HepG2 (cell line): Measurements from ENCODE around the gene CTRL. TPM values are rescaled to one million over a fixed set of nuclear protein-coding genes. Genes with fewer than 3 reads are reported as not detected.

ENCODE experiments used
- HBP1 ChIP-seq: IDR thresholded peaks from 2 replicates; pipeline ENCODE4 v1.6.1; 2016; ENCODE audit warnings: low read depth, control low read depth
- HNF1A ChIP-seq, 2 experiments: sonication (generic) in 1 of 2; formaldehyde crosslinking in 1 of 2; IDR thresholded peaks; 2 replicates each; pipeline versions ENCODE4 v1.4.0 to v1.6.1; 2016 to 2020; ENCODE audit warnings: borderline replicate concordance in 1 of 2, low read depth in 1 of 2, mild to moderate bottlenecking in 1 of 2, missing genetic modification reagents in 1 of 2
- KDM5A ChIP-seq: fragments of 200-600 bp; sonication (generic); IDR thresholded peaks from 2 replicates; pipeline ENCODE4 v1.7.0; 2018; ENCODE audit warnings: antibody characterized with exemption, mild to moderate bottlenecking, low read length, borderline replicate concordance
- KLF11 ChIP-seq: IDR thresholded peaks from 2 replicates; pipeline ENCODE4 v1.6.1; 2016; ENCODE audit warnings: missing compliant biosample characterization
- MAFG ChIP-seq: sonication (generic); formaldehyde crosslinking; IDR thresholded peaks from 2 replicates; pipeline ENCODE4 v1.5.1; 2020; ENCODE audit warnings: mild to moderate bottlenecking, missing genetic modification reagents
- MIER3 ChIP-seq: IDR thresholded peaks from 2 replicates; pipeline ENCODE4 v1.6.1; 2016; ENCODE audit warnings: missing compliant biosample characterization, borderline replicate concordance
- MTA3 ChIP-seq: sonication (generic); formaldehyde crosslinking; IDR thresholded peaks from 2 replicates; pipeline ENCODE4 v1.4.0; 2020; ENCODE audit warnings: missing genetic modification reagents
- NFKB2 ChIP-seq: sonication (generic); formaldehyde crosslinking; IDR thresholded peaks from 2 replicates; pipeline ENCODE4 v1.4.0; 2020; ENCODE audit warnings: missing genetic modification reagents, borderline replicate concordance
- RBM39 ChIP-seq: fragments of 200-400 bp; formaldehyde crosslinking; IDR thresholded peaks from one replicate; pipeline ENCODE4 v1.6.1; 2018; ENCODE audit warnings: antibody characterized with exemption, mild to moderate bottlenecking, low read depth, low read length; ENCODE audit not compliant: poor library complexity, severe bottlenecking
- ZNF232 ChIP-seq: sonication (generic); formaldehyde crosslinking; IDR thresholded peaks from 2 replicates; pipeline ENCODE4 v1.4.0; 2020; ENCODE audit warnings: missing genetic modification reagents, borderline replicate concordance
- ZNF441 ChIP-seq: sonication (generic); formaldehyde crosslinking; IDR thresholded peaks from 2 replicates; pipeline ENCODE4 v1.7.0; 2021; ENCODE audit warnings: missing genetic modification reagents, borderline replicate concordance
- ZNF510 ChIP-seq: sonication (generic); formaldehyde crosslinking; IDR thresholded peaks from 2 replicates; pipeline ENCODE4 v1.4.0; 2020; ENCODE audit warnings: low read depth, mild to moderate bottlenecking, missing genetic modification reagents
- ZNF557 ChIP-seq: sonication (generic); formaldehyde crosslinking; IDR thresholded peaks from 2 replicates; pipeline ENCODE4 v1.4.0; 2020; ENCODE audit warnings: missing genetic modification reagents
- ZNF567 ChIP-seq: sonication (generic); formaldehyde crosslinking; IDR thresholded peaks from 2 replicates; pipeline ENCODE4 v1.8.1; 2023; ENCODE audit warnings: mild to moderate bottlenecking, missing genetic modification reagents, borderline replicate concordance
- ZNF580 ChIP-seq: IDR thresholded peaks from 2 replicates; pipeline ENCODE4 v1.6.1; 2016; ENCODE audit warnings: low read depth, borderline replicate concordance
- ZNF619 ChIP-seq: sonication (generic); formaldehyde crosslinking; IDR thresholded peaks from 2 replicates; pipeline ENCODE4 v1.4.0; 2020; ENCODE audit warnings: mild to moderate bottlenecking, missing genetic modification reagents
- ZNF644 ChIP-seq: IDR thresholded peaks from 2 replicates; pipeline ENCODE4 v1.6.1; 2016; ENCODE audit warnings: low read depth
- ZNF713 ChIP-seq: sonication (generic); formaldehyde crosslinking; IDR thresholded peaks from 2 replicates; pipeline ENCODE4 v1.4.0; 2020; ENCODE audit warnings: mild to moderate bottlenecking, missing genetic modification reagents
- ZNF747 ChIP-seq: sonication (generic); formaldehyde crosslinking; IDR thresholded peaks from 2 replicates; pipeline ENCODE4 v1.8.1; 2023; ENCODE audit warnings: missing genetic modification reagents, mild to moderate bottlenecking, borderline replicate concordance
- ZNF891 ChIP-seq: sonication (generic); formaldehyde crosslinking; IDR thresholded peaks from 2 replicates; pipeline ENCODE4 v1.5.0; 2020; ENCODE audit warnings: mild to moderate bottlenecking, missing genetic modification reagents
- polyA plus RNA-seq, 8 experiments: library from polyadenylated mRNA; depleted of rRNA in 3 of 8; stranded (reverse) in 7 of 8; unstranded in 1 of 8; fragments of >200 nt; fragmentation: Illumina TruSeq in 4 of 8; extraction: Trizol in 4 of 8; gene quantifications; 2 replicates each; pipeline versions ENCODE4 v1.2.1 to v1.2.3, GENCODE V29; 2011 to 2016; ENCODE audit warnings: low read depth in 4 of 8, missing spikeins in 1 of 8, mixed read lengths in 1 of 8; ENCODE audit not compliant: insufficient read depth in 1 of 8
- total RNA-seq, 5 experiments: library from RNA; depleted of rRNA; stranded (reverse); fragments of >200 nt; fragmentation: Illumina TruSeq; extraction: Trizol; gene quantifications; 2 replicates each; pipeline ENCODE4 v1.2.3, GENCODE V29; 2016; ENCODE audit warnings: low read depth in 1 of 5
- TF ChIP-seq, protein P1 (sequence below): sonication (generic); formaldehyde crosslinking; IDR thresholded peaks from 2 replicates; pipeline ENCODE4 v1.4.0; 2020; ENCODE audit warnings: missing genetic modification reagents

CTRL gene
- total and polyA plus RNA-seq, 2 of the 13 experiments (the other 11 are each of a cell fraction or from before 2014, with no cell fraction given), result 1.9 to 2.7 TPM

GRCh38 chr16:67942510-67943255, 11.0 kb upstream of the CTRL start (continued):
- TF ChIP-seq ZNF619 (0 out of 2 replicates have a peak, but pooled peaks have one; percentile 51), NFKB2 (CRISPR knock-in tag) (peak; percentile 41; the same call in 1 of the 2 replicates), ZNF747 (CRISPR knock-in tag) (no peak), HBP1 (CRISPR knock-in tag) (no peak), ZNF644 (CRISPR knock-in tag) (no peak), ZNF713 (CRISPR knock-in tag) (0 out of 2 replicates have a peak, but pooled peaks have one; percentile 23), ZNF557 (peak; percentile 17; the same call in 1 of the 2 replicates), ZNF891 (CRISPR knock-in tag) (no peak), ZNF441 (CRISPR knock-in tag) (no peak), HNF1A (IDR thresholded peaks at IDR 0.05; ENCODE audit: low read depth) (no peak), HNF1A (CRISPR knock-in tag; IDR thresholded peaks at IDR 0.05; ENCODE audit: borderline replicate concordance) (no peak), MAFG (CRISPR knock-in tag) (no peak), KDM5A (no peak), ZNF567 (no peak), ZNF510 (CRISPR knock-in tag) (0 out of 2 replicates have a peak, but pooled peaks have one; percentile 31), ZNF580 (CRISPR knock-in tag) (no peak), ZNF232 (no peak), KLF11 (CRISPR knock-in tag) (0 out of 2 replicates have a peak, but pooled peaks have one; percentile 15), MIER3 (CRISPR knock-in tag) (0 out of 2 replicates have a peak, but pooled peaks have one; percentile 31), MTA3 (CRISPR knock-in tag) (no peak), RBM39 (peak; percentile 29)
- TF ChIP-seq, protein P1, sequence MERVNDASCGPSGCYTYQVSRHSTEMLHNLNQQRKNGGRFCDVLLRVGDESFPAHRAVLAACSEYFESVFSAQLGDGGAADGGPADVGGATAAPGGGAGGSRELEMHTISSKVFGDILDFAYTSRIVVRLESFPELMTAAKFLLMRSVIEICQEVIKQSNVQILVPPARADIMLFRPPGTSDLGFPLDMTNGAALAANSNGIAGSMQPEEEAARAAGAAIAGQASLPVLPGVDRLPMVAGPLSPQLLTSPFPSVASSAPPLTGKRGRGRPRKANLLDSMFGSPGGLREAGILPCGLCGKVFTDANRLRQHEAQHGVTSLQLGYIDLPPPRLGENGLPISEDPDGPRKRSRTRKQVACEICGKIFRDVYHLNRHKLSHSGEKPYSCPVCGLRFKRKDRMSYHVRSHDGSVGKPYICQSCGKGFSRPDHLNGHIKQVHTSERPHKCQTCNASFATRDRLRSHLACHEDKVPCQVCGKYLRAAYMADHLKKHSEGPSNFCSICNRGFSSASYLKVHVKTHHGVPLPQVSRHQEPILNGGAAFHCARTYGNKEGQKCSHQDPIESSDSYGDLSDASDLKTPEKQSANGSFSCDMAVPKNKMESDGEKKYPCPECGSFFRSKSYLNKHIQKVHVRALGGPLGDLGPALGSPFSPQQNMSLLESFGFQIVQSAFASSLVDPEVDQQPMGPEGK (CRISPR knock-in tag), result peak; percentile 56; the same call in 1 of the 2 replicates
